ENCODE measurements around the gene PERM1.

PERM1 gene

DNA sequence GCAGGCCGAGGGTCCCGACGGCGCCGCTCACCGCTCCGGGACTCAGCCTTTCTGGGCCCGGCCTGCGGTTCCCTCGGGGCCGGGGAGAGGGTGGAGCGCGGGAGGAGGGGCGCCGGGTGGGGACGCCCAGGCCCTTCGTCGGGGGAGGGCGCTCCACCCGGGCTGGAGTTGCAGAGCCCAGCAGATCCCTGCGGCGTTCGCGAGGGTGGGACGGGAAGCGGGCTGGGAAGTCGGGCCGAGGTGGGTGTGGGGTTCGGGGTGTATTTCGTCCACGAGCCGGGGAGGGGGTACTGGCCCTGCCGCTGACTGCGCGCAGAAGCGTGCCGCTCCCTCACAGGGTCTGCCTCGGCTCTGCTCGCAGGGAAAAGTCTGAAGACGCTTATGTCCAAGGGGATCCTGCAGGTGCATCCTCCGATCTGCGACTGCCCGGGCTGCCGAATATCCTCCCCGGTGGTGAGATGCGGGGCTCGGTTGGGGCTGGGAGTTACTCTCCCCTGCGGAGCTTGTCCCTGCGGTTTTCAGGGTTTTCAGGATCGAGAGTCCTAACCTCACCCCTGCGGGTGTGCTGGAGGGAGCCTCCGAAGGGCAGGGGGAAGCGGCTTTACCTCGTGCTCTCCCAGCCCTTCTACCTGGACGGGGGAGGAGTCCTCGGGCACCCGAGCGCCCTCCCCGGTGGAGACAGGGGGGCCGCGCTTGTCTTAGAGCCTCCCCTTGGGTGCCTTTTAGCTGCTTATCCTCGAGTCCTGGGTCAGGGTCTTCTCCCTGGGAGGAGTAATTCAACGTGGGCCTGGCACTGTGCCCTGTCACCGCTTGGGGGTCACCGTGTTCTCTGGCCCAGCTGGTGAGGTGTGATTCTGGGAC lies 56.1 kb downstream of the PERM1 start:
- H3K36me3 Mint-ChIP-seq: no peaks in the 10 kb centered on the region
- peaks cover 12% of the 10 kb centered on the region for H3K4me1 Mint-ChIP-seq (ENCODE audit: low read depth)
- no peak overlapping the region for H3K27ac Mint-ChIP-seq
- peaks cover 20% of the 10 kb centered on the region for H3K27me3 Mint-ChIP-seq
- no peaks in the 10 kb centered on the region for H3K9me3 Mint-ChIP-seq (ENCODE audit: low read depth)
- peak overlapping the region; percentile 52 for H3K4me3 Mint-ChIP-seq

All from activated naive CD8-positive, alpha-beta T cell (primary cell).